Fibroblast of the aortic adventitia (primary cell): ENCODE results near the gene MYBPHL. TPM values are rescaled to one million over a fixed set of nuclear protein-coding genes. Genes with fewer than 3 reads are reported as not detected.
A peak's percentile ranks its signal among the peaks of the same experiment; 100 is the strongest.

ENCODE experiments used
- DNase-seq: peaks from one replicate; pipeline ENCODE4 v3.0.0-alpha.2; 2010; ENCODE audit warnings: low read depth
- H3K4me3 ChIP-seq: 2 replicates; pipeline ENCODE4 v1.5.1; 2011; ENCODE audit warnings: low read depth, mild to moderate bottlenecking, control low read depth, low read length, moderate library complexity
- total RNA-seq: library from RNA; depleted of rRNA; stranded (reverse); fragments of >200 nt; gene quantifications from 2 replicates; pipeline ENCODE4 v1.2.3, GENCODE V29; 2012; ENCODE audit warnings: low replicate concordance
- TF ChIP-seq, protein P1 (sequence below): IDR thresholded peaks from 2 replicates; pipeline ENCODE4 v1.5.1; 2011; ENCODE audit warnings: mild to moderate bottlenecking, low read length, control low read depth, inconsistent platforms; ENCODE audit not compliant: insufficient read depth

MYBPHL gene
- total RNA-seq, 1 donor = not detected

DNA sequence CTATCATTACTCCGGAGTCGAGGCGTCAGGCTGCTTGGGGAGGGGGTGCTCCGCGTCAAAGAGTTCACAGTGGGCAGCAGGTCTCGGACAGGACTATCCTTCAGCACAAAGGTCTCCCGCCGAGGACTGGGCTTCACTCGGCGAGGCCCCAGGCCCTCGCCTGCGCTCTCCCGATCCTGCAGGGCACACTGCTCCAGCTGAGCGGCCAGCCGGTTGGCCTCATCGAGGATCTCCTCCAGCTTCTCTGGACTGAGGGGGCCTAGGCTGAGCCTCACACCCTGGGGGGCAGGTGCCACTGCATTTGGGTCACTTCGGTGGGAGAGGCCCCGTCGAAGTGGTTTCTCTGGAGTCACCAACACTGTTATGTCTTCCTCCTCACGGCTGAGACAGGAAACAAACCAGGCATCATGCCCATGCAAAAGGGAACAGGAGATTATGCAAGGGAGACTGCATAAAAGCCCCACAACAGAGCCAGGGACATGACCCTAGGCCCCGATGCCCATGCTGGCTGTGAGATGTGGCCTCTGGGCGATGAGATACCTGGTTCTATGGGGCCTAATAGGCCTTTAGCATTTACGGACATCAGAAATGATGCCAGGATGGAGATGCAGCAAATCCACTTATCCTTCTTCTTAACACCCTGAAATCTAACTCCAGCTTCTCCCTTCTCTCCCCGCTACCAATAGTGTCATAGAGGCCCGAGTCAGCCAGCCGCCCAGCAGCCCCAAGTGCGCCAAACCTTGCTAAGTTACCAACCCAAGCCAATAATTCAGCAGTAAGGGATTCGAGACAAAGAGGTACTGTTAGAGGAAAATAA lies 24.9 kb downstream of the MYBPHL start:
- H3K4me3 ChIP-seq = peak overlapping the region; percentile 76
- TF ChIP-seq, protein P1, sequence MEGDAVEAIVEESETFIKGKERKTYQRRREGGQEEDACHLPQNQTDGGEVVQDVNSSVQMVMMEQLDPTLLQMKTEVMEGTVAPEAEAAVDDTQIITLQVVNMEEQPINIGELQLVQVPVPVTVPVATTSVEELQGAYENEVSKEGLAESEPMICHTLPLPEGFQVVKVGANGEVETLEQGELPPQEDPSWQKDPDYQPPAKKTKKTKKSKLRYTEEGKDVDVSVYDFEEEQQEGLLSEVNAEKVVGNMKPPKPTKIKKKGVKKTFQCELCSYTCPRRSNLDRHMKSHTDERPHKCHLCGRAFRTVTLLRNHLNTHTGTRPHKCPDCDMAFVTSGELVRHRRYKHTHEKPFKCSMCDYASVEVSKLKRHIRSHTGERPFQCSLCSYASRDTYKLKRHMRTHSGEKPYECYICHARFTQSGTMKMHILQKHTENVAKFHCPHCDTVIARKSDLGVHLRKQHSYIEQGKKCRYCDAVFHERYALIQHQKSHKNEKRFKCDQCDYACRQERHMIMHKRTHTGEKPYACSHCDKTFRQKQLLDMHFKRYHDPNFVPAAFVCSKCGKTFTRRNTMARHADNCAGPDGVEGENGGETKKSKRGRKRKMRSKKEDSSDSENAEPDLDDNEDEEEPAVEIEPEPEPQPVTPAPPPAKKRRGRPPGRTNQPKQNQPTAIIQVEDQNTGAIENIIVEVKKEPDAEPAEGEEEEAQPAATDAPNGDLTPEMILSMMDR = no peak
- no peak for DNase-seq

DNA sequence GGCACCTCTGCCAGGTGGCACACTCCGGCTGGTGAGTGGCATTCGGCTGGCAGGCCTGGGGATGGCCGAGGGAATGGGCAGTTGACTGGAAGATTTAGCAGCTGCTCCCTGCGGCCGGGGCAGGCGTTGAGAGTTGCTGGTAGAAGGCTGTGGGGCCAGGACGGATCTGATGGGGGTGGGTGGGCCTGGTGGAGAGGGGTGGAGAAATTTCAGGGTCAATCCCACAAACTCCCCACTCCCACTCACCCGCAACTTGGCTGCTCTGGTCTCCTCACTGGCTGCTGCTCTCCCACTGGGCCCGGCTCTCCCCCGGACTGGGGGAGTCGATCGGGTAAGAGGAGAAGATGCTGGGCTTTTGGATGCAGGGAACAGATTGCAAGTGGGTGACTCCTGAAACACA lies 25.9 kb downstream of the MYBPHL start:
- H3K4me3 ChIP-seq = no peak overlapping the region
- TF ChIP-seq, protein P1 = no peak
- DNase-seq = no peak

DNA sequence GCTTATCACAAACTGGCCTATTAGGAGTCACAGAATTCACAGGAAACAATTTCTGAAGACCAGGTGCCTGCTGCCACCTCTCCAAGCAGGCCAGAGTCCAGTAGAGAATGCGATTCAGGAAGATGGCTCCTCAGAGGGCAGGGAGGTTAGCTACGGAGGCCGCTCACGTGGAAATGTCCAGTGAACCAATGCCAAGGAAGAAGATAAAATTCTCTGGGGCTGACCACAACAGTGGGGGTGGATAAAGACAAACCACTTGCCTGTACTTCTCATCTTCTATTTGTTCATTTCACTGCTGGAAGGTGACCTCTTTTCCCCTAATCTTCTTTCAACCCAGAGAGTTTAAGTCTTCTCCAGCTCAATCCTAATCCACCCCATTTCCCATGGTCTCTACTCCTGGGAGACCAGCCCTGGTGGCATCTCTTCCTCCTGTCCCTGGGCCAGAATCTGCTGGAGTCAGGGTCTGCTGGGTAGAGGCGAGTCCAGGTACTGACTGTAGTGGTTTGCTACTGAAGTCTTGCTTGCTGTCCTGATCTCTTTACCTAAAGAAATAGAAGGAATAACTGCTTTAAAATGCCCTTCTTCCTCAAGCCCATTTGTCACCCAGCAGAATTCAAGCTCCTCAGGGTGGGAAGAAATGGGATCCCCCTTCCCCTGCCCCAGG lies 27.1 kb downstream of the MYBPHL start:
- TF ChIP-seq, protein P1 = no peak
- DNase-seq = no peak
- no peak overlapping the region for H3K4me3 ChIP-seq

DNA sequence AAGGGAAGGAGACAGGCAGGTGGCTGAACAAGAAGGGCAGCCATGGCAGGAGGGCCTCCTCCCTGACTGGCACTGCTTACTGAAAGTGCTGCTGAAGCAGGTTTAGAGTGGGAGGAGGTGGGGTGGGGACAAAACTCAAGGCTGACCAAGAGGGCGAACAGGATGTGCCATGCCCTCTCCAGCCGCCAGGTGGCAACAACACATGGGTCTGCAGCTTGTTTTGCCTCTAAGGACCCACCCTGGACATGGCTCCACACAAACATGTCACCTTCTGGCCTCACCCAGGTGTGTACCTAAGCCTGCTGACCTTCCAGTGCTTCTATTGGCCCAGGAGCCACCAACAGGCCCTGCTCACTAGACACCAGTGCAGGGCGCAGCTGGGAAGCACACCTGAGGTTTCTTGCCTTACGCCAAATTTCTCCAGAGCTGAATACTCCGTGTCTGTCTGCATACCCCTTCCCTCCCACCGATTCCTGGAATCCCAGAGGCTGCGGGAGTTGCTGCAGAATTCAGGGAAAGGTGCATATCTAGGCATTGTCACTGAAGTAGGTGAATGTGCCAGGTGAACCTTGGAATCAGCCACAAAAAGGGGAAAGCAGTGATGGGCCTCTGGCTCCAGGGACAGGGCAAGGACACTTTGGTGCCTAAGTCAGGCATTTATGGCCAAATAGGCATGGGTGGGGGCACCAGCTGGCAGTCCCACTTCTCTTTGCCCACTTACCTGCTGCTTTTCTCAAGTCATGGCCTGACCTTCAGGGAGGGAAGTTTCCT lies 29.2 kb downstream of the MYBPHL start:
- DNase-seq = peak; percentile 74
- H3K4me3 ChIP-seq = no peak overlapping the region
- TF ChIP-seq, protein P1 = peak; percentile 98

DNA sequence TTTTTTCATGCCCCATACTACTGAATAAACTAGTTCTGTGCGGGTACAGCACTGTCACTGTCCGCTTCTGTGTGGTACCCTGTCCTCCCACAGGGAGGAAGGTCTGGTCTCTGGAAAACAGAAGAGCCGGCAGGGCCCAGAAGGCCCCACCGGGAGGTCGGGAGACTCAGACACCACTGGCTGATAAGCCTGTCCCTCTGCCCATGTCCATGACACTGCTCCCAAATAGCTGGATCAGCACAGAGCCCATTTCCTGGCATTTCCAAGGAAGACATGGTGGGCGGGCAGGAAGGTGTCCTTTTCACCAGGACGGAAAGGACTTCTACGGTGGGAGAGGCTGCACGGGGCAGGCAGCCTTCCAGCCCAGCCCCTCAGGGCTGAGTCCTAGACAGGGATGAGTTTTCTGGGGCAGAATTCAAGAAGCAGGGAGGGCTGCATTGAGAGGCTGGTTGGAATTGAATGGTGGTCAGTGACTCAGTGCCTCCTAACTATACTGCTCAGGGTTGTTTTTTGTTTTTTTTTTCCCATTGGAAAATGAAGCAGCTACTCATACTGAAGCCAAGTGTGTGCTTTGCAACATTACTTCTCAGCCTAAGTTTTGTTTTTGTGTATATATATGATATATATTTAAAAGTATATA lies 31.0 kb downstream of the MYBPHL start:
- H3K4me3 ChIP-seq = no peak overlapping the region
- DNase-seq = peak; percentile 28
- TF ChIP-seq, protein P1 = no peak
